Measurements from ENCODE around the gene FAAH. TPM values are rescaled to one million over a fixed set of nuclear protein-coding genes. Genes with fewer than 3 reads are reported as not detected.
"Not testable (repeated sequence)": the region's sequence is repeated elsewhere in the genome, so short reads cannot be mapped to it uniquely, and the experiment has no call there.

FAAH gene
- total RNA-seq, 1 experiment from 2014 or later = 24.8 TPM

DNA sequence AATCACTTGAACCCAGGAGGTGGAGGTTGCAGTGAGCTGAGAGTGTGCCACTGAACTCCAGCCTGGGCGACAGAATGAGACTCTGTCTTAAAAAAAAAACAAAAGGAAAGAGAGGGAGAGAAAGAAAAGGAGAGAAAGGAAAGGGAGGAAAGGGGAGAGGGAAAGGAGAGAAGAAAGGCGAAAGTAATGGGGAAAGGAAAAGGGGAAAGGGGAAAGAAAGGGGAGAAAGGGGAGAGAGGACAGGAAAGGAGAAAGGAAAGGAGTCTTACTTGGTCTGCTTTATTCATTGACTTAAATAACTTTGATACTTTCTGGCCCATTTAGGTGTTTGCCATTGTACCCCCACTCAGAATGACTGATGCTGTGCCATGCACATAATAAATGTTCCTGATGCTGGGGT is 41.8 kb upstream of the FAAH start:
- no peaks in the 10 kb centered on the region for H4K20me1 ChIP-seq (ENCODE audit: insufficient read depth)
- no peaks in the 10 kb centered on the region for H3K9me3 ChIP-seq (ENCODE audit: control insufficient read depth in 1 of 2, insufficient read depth in 1 of 2, low read depth in 1 of 2, low read length in 2 of 2)
- ATAC-seq (no peak), DNase-seq (ENCODE audit: low read depth, low spot score) (no peak)
- intact Hi-C loops (cut with micrococcal nuclease) = no loop called here
- no peak overlapping the region for H3K9ac ChIP-seq (ENCODE audit: low read length)
- RAD21 ChIA-PET (ENCODE audit: low non-redundant PET in 1 of 2, low total read pairs in 2 of 2, uncharacterized antibody in 2 of 2, unreplicated experiment in 2 of 2) = no interaction called here
- H3K4me3 ChIP-seq (replicated peaks in 1 of 2; ENCODE audit: low read depth in 1 of 2, low read length in 2 of 2) = no peak overlapping the region
- H2AFZ ChIP-seq (ENCODE audit: low read depth, low read length, poor library complexity, severe bottlenecking) = no peak overlapping the region
- H3K4me1 ChIP-seq (ENCODE audit: control insufficient read depth in 1 of 2, insufficient read depth in 2 of 2, low read length in 2 of 2) = peaks cover 3 to 11% of the 10 kb centered on the region in 2 experiments; a peak in 3 of 4 replicates
- no TSS peak for BruUV-seq (replicated peaks)
- no peaks in the 10 kb centered on the region for H3K27me3 ChIP-seq (ENCODE audit: insufficient read depth, low read length)
- H3K4me2 ChIP-seq (ENCODE audit: low read length) = no peak overlapping the region
- no peak overlapping the region for H3K27ac ChIP-seq (ENCODE audit: low read depth, low read length)
- H3K79me2 ChIP-seq (ENCODE audit: insufficient read depth, low read length) = peaks cover 23% of the 10 kb centered on the region; the same call in 1 of the 2 replicates
- no peak for TF ChIP-seq POLR2A (IDR thresholded peaks at IDR 0.05; ENCODE audit: borderline replicate concordance, extremely low read depth, insufficient read depth, insufficient read length)
- TF ChIP-seq RAD21 (IDR thresholded peaks at IDR 0.05; ENCODE audit: low read depth) = no peak
- no peak for TF ChIP-seq JUND (IDR thresholded peaks at IDR 0.05)
- no peak for TF ChIP-seq EGR1 (IDR thresholded peaks at IDR 0.05; ENCODE audit: low read depth)
- no peak for TF ChIP-seq TCF7L2 (IDR thresholded peaks at IDR 0.05; ENCODE audit: borderline replicate concordance, extremely low read depth, insufficient read depth, insufficient read length)
- TF ChIP-seq CEBPB (IDR thresholded peaks at IDR 0.05; ENCODE audit: low read depth) = no peak
- TF ChIP-seq REST (IDR thresholded peaks at IDR 0.05; ENCODE audit: low read depth) = no peak
- no peak for TF ChIP-seq ZBTB33 (IDR thresholded peaks at IDR 0.05; ENCODE audit: extremely low read depth, insufficient replicate concordance, low read length)
- TF ChIP-seq CBX3 (IDR thresholded peaks at IDR 0.05; ENCODE audit: low read depth) = no peak
- TF ChIP-seq FOSL1 (IDR thresholded peaks at IDR 0.05; ENCODE audit: low read depth) = no peak
- peaks cover 29 to 32% of the 10 kb centered on the region in 2 experiments for H3K36me3 ChIP-seq (ENCODE audit: control insufficient read depth in 1 of 2, insufficient read depth in 2 of 2, low read length in 2 of 2)
- H3K9me2 ChIP-seq (ENCODE audit: insufficient read depth) = no peaks in the 10 kb centered on the region
- POLR2A ChIA-PET = no interaction called here
- CTCF ChIA-PET = interaction anchor here (1.2 kb wide), 1 partner anchor 19 kb away, joined by 4 read pairs; no protein-coding TSS in a partner anchor

DNA sequence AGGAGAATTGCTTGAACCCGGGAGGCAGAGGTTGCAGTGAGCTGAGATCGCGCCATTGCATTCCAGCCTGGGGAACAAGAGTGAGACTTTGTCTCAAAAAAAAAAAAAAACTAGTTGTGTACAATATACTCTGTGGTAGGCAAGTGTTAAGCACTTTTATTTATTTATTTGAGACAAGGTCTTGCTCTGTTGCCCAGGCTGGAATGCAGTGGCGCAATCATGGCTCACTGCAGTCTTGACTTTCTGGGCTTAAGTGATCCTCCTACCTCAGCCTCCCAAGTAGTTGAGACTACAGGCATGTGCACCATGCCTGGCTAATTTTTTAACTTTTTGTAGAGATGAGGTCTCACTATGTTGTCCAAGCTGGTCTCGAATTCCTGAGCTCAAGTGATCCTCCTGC is 38.2 kb upstream of the FAAH start:
- ChIA-PET CTCF (interaction anchor here (0.7 kb wide), 1 partner anchor 106 kb away, joined by 3 read pairs; no protein-coding TSS in a partner anchor), RAD21 (ENCODE audit: low non-redundant PET in 1 of 2, low total read pairs in 2 of 2, uncharacterized antibody in 2 of 2, unreplicated experiment in 2 of 2) (interaction anchor here in 1 of 2 experiments (0.6 kb wide), 1 partner anchor 19 kb away, joined by 3 read pairs; no protein-coding TSS in a partner anchor)
- H3K4me2 ChIP-seq (ENCODE audit: low read length); BruUV-seq (replicated peaks); H3K27me3 ChIP-seq (ENCODE audit: insufficient read depth, low read length); DNase-seq (ENCODE audit: low read depth, low spot score); H3K4me1 ChIP-seq (ENCODE audit: control insufficient read depth in 1 of 2, insufficient read depth in 2 of 2, low read length in 2 of 2); H3K9ac ChIP-seq (ENCODE audit: low read length); intact Hi-C loops (cut with micrococcal nuclease); ATAC-seq; POLR2A ChIA-PET; H3K9me2 ChIP-seq (ENCODE audit: insufficient read depth); H3K79me2 ChIP-seq (ENCODE audit: insufficient read depth, low read length); H3K27ac ChIP-seq (ENCODE audit: low read depth, low read length); H3K9me3 ChIP-seq (ENCODE audit: control insufficient read depth in 1 of 2, insufficient read depth in 1 of 2, low read depth in 1 of 2, low read length in 2 of 2); H3K4me3 ChIP-seq (replicated peaks in 1 of 2; ENCODE audit: low read depth in 1 of 2, low read length in 2 of 2); H4K20me1 ChIP-seq (ENCODE audit: insufficient read depth); H2AFZ ChIP-seq (ENCODE audit: low read depth, low read length, poor library complexity, severe bottlenecking): not testable (repeated sequence)
- H3K36me3 ChIP-seq (ENCODE audit: control insufficient read depth in 1 of 2, insufficient read depth in 2 of 2, low read length in 2 of 2) = peaks cover 25 to 29% of the 10 kb centered on the region in 2 experiments
